ENCODE results near the gene OPCML. TPM values are rescaled to one million over a fixed set of nuclear protein-coding genes. Genes with fewer than 3 reads are reported as not detected.

Gene OPCML
- total RNA-seq, 2 donors from 2014 or later: not detected

DNA sequence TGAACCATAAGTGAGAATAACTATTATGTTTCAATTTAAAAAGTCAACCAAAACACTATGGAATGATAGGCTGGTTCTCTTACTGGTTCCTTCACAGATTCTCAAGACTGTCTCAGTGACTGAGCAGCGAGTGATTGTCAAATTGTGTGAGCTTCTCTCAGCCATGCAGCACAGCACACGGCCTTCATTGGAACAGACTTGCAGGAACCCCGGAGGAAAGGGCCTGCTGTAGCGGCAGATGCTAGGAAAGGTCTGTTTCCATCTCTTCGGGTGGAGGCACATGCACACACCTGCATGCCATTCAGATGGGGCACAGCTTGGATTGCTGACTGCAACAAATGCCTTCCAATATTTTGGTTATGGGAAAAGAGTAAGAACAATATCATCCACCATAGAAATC, 741.8 kb downstream of the OPCML start:
- ATAC-seq (ENCODE audit: insufficient number of reproducible peaks, low FRiP score, low read depth): no peak
- DNase-seq (ENCODE audit: low spot score): no peak
- no peaks in the 10 kb centered on the region for H3K36me3 ChIP-seq
- no peaks in the 10 kb centered on the region for H3K9me3 ChIP-seq
- H3K27me3 ChIP-seq (replicated peaks; ENCODE audit: insufficient read depth): no peaks in the 10 kb centered on the region
- TF ChIP-seq, protein P1, sequence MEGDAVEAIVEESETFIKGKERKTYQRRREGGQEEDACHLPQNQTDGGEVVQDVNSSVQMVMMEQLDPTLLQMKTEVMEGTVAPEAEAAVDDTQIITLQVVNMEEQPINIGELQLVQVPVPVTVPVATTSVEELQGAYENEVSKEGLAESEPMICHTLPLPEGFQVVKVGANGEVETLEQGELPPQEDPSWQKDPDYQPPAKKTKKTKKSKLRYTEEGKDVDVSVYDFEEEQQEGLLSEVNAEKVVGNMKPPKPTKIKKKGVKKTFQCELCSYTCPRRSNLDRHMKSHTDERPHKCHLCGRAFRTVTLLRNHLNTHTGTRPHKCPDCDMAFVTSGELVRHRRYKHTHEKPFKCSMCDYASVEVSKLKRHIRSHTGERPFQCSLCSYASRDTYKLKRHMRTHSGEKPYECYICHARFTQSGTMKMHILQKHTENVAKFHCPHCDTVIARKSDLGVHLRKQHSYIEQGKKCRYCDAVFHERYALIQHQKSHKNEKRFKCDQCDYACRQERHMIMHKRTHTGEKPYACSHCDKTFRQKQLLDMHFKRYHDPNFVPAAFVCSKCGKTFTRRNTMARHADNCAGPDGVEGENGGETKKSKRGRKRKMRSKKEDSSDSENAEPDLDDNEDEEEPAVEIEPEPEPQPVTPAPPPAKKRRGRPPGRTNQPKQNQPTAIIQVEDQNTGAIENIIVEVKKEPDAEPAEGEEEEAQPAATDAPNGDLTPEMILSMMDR (IDR thresholded peaks at IDR 0.05): no peak
- H3K4me3 ChIP-seq: no peak overlapping the region
- no peak overlapping the region for H3K27ac ChIP-seq
- no peaks in the 10 kb centered on the region for H3K4me1 ChIP-seq (ENCODE audit: control insufficient read depth in 1 of 2, low read depth in 2 of 2)

DNA sequence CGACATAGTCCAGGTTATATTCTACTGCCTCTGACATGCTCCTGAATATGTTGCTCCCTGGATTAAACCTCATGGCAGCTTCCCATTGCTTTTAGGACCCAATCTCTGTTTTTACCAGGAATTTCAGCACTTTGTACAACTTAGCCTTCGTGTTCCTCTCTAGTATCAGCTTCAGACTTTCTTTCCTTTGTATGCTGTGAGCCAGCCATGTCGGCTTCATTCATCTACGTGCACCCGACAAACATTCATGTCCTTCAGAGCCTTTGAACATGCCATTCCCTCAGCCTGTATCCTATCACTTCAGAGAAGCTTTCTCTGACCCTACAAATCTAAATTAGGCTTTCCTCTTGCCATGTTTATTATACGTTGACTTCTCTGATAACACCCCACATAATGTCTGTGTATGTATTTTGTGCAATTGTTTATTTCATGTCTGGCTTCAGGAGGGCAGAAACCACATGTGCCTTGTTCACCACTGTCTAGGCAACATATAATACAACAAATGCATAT, 743.4 kb downstream of the OPCML start:
- TF ChIP-seq, protein P1 (IDR thresholded peaks at IDR 0.05): no peak
- no peak for DNase-seq (ENCODE audit: low spot score)
- no peaks in the 10 kb centered on the region for H3K36me3 ChIP-seq

DNA sequence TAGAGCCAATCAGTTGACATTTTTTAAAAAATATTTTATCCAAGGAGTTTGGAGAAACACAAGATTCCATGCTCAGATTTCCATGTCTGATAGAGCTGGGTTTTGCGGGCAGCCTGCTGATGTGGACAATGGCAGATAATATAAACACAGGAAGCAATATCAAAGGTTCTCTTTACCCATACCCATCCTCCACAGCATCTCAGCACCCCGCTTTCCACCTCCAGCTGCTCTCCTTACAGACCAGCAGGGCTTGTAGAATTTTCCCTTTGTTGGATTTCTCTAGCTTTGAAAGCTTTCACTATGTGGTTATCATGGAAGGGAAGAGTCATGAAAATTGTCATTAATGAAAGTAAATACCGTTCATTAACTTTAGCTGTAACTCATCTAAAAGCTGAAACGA, 746.4 kb downstream of the OPCML start:
- H3K27ac ChIP-seq: no peak overlapping the region
- no peak overlapping the region for H3K4me3 ChIP-seq
- H3K36me3 ChIP-seq: no peaks in the 10 kb centered on the region
- TF ChIP-seq, protein P1 (IDR thresholded peaks at IDR 0.05): no peak
- no peaks in the 10 kb centered on the region for H3K27me3 ChIP-seq (replicated peaks; ENCODE audit: insufficient read depth)
- ATAC-seq (ENCODE audit: insufficient number of reproducible peaks, low FRiP score, low read depth) (no peak), DNase-seq (ENCODE audit: low spot score) (no peak)
- no peaks in the 10 kb centered on the region for H3K4me1 ChIP-seq (ENCODE audit: control insufficient read depth in 1 of 2, low read depth in 2 of 2)
- no peaks in the 10 kb centered on the region for H3K9me3 ChIP-seq

More for the DNA sequence above, 743.4 kb downstream of the OPCML start:
- H3K27me3 ChIP-seq (replicated peaks; ENCODE audit: insufficient read depth): no peaks in the 10 kb centered on the region
- no peaks in the 10 kb centered on the region for H3K9me3 ChIP-seq
- H3K4me3 ChIP-seq: no peak overlapping the region
- H3K27ac ChIP-seq: no peak overlapping the region
- ATAC-seq (ENCODE audit: insufficient number of reproducible peaks, low FRiP score, low read depth): no peak
- H3K4me1 ChIP-seq (ENCODE audit: control insufficient read depth in 1 of 2, low read depth in 2 of 2): no peaks in the 10 kb centered on the region

DNA sequence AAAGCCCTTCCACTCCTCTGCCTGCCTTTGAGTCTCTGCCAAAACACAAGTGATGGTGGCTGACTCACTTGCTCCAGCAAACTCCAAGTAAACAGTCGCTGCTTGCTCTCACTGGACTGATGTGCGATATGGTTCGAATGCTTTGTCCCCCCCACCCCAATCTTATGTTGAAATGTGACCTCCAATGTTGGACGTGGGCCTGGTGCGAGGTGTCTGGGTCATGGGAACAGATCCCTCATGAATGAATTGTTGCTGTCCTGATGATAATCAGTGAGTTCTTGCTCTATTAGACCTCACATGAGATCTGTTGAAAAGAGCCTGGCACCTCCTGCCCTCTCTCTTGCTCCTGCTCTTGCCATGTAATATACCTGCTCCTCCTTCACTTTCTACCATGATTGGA, 747.9 kb downstream of the OPCML start:
- ATAC-seq (ENCODE audit: insufficient number of reproducible peaks, low FRiP score, low read depth): no peak
- no peak for DNase-seq (ENCODE audit: low spot score)

DNA sequence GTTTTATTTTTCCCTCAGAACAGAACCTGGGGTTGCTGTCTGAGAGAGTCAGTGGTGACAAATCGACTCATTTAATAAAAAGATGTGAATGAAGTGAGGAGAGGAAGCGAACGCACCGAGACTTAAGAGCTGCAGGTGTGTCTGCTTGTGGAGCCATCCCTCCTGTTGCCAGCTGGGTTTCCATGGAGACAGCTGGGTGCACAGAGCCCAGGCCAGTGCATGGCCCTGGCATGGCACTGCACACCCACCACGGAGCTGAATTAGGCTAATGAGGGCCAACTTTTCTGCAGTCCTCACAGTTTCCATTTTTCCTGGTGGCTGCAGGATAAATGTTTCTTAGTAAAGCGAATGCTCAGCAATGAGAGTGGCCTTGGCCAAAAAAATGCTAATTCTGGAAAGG, 750.2 kb downstream of the OPCML start:
- H3K36me3 ChIP-seq: no peaks in the 10 kb centered on the region
- ATAC-seq (ENCODE audit: insufficient number of reproducible peaks, low FRiP score, low read depth) (no peak), DNase-seq (ENCODE audit: low spot score) (no peak)
- H3K27ac ChIP-seq: no peak overlapping the region
- TF ChIP-seq, protein P1 (IDR thresholded peaks at IDR 0.05): no peak
- H3K9me3 ChIP-seq: no peaks in the 10 kb centered on the region
- H3K4me1 ChIP-seq (ENCODE audit: control insufficient read depth in 1 of 2, low read depth in 2 of 2): no peaks in the 10 kb centered on the region
- H3K27me3 ChIP-seq (replicated peaks; ENCODE audit: insufficient read depth): no peaks in the 10 kb centered on the region
- no peak overlapping the region for H3K4me3 ChIP-seq

More for the DNA sequence above, 747.9 kb downstream of the OPCML start:
- H3K36me3 ChIP-seq: no peaks in the 10 kb centered on the region
- no peaks in the 10 kb centered on the region for H3K4me1 ChIP-seq (ENCODE audit: control insufficient read depth in 1 of 2, low read depth in 2 of 2)
- TF ChIP-seq, protein P1 (IDR thresholded peaks at IDR 0.05): no peak
- no peak overlapping the region for H3K4me3 ChIP-seq
- H3K27me3 ChIP-seq (replicated peaks; ENCODE audit: insufficient read depth): no peaks in the 10 kb centered on the region
- H3K9me3 ChIP-seq: no peaks in the 10 kb centered on the region
- no peak overlapping the region for H3K27ac ChIP-seq

All from thoracic aorta (tissue), 2 donors.